GM18520 (cell line): ENCODE results near the gene BOD1.

ENCODE experiments used
- ATAC-seq: cut with Tn5 transposase; IDR thresholded peaks from one replicate; pipeline ENCODE4 v1.9.1; 2021; ENCODE audit not compliant: unreplicated experiment

BOD1 gene

GRCh38 chr5:173642191-173642816 lies 25.9 kb upstream of the BOD1 start:
- no peak for ATAC-seq

- no peak for ATAC-seq
Measured at GRCh38 chr5:173640156-173640804, 23.8 kb upstream of the BOD1 start.

GRCh38 chr5:173638126-173639040 lies 21.9 kb upstream of the BOD1 start:
- ATAC-seq = no peak

GRCh38 chr5:173637340-173637739 lies 20.9 kb upstream of the BOD1 start:
- ATAC-seq = no peak

- ATAC-seq = no peak
Measured at GRCh38 chr5:173634465-173634983, 18.1 kb upstream of the BOD1 start.

GRCh38 chr5:173633304-173633703 lies 16.9 kb upstream of the BOD1 start:
- ATAC-seq = no peak

- ATAC-seq = no peak
Measured at GRCh38 chr5:173631478-173631877, 15.0 kb upstream of the BOD1 start.

- ATAC-seq = no peak
Measured at GRCh38 chr5:173630724-173631365, 14.4 kb upstream of the BOD1 start.

GRCh38 chr5:173629628-173630027 lies 13.2 kb upstream of the BOD1 start:
- ATAC-seq = no peak

- no peak for ATAC-seq
Measured at GRCh38 chr5:173628501-173628900, 12.1 kb upstream of the BOD1 start.

- no peak for ATAC-seq
Measured at GRCh38 chr5:173627860-173628392, 11.5 kb upstream of the BOD1 start.

- no peak for ATAC-seq
Measured at GRCh38 chr5:173627271-173627670, 10.8 kb upstream of the BOD1 start.

- ATAC-seq = no peak
Measured at GRCh38 chr5:173626505-173626820, 10.0 kb upstream of the BOD1 start.

- ATAC-seq = no peak
Measured at GRCh38 chr5:173625673-173626504, 9.4 kb upstream of the BOD1 start.

- ATAC-seq = no peak
Measured at GRCh38 chr5:173625261-173625660, 8.8 kb upstream of the BOD1 start.

- ATAC-seq = no peak
Measured at GRCh38 chr5:173624282-173624681, 7.8 kb upstream of the BOD1 start.

GRCh38 chr5:173623789-173624188 lies 7.3 kb upstream of the BOD1 start:
- ATAC-seq = no peak

- ATAC-seq = no peak
Measured at GRCh38 chr5:173623296-173623771, 6.9 kb upstream of the BOD1 start.

GRCh38 chr5:173622183-173623047 lies 6.0 kb upstream of the BOD1 start:
- no peak for ATAC-seq
